Bone marrow (tissue), 2 donors: ENCODE measurements around the gene ETV5.

ENCODE experiments used
- DNase-seq, 2 donors: peaks; one replicate each; lab custom pipeline; 2025; lab: John Stamatoyannopoulos, UW

Gene ETV5

DNA sequence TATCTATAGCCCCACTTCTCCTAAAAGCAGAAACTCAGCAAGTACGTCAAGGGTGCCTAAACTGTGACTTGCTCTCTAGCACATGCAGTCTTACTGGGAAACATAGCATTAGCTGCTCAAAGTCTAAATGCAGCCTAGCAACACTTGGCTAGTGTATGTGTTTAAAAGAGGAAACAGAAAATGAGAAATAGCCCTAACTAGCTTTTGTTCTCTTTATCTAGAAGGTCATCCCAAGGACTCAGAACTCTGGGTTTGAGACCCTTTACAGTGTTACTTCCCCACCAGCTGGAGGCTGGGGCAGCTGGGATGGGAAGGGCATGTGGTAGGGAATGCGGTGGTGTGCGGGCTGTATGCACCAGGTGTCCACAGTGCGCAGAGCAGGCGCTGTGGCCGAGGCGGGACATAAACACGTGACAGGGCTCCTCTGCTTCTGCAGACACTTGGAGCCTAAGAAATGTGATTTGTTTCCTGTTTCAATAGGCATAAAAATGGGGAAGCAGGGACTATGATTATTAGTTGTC lies 13.3 kb downstream of the ETV5 start:
- DNase-seq = no peak

DNA sequence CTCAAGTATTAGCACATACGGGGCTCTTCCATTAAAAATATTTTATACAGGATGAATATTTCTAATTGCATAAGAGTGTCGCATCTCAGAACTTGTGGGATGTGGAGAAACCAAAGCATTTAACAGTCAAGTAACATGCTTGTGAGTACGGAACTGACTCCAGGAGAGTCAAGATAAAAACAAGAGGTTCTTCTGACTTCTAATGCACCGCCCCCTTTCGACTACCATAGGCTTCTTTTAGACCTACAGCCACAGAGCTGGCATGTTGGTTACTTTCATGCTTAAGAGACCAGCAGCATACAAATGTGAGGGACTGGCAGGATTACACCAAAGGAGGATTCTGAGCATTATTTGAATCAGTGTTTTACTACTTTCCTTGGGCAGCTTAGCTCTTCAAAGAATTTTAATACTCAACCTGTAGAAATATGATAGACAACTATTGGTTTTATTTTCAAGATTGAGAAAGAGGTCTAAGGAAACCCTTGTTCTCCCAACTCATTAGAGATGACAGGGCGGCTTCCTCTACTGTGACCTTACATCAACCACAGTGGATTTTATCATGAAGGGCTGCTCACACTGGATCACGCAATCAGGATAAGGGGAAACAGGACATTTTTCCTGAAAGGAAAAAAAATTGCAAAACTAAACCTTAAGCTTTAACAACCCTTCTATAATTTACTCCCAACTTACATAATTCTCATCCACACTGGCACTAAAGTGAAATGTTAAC lies 14.0 kb downstream of the ETV5 start:
- DNase-seq = no peak

DNA sequence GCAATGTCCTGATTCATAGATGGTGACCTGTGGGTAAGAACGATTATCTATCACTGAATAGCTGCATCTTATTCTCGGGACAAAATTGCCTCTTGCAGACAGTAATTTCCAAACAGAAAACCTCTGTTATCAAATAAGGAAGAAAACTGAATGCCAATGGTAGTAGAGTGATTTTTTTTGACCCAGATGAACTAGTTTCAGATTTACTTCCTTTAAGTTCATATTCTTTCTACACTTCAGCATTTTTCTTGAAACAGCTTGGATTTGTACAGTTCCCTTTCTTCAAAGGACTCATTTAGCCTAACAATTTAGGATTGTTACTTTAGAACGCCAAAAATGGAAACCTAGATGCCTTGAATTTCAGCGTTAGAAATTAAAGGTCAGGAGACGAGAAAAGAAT lies 14.6 kb downstream of the ETV5 start:
- DNase-seq = no peak

DNA sequence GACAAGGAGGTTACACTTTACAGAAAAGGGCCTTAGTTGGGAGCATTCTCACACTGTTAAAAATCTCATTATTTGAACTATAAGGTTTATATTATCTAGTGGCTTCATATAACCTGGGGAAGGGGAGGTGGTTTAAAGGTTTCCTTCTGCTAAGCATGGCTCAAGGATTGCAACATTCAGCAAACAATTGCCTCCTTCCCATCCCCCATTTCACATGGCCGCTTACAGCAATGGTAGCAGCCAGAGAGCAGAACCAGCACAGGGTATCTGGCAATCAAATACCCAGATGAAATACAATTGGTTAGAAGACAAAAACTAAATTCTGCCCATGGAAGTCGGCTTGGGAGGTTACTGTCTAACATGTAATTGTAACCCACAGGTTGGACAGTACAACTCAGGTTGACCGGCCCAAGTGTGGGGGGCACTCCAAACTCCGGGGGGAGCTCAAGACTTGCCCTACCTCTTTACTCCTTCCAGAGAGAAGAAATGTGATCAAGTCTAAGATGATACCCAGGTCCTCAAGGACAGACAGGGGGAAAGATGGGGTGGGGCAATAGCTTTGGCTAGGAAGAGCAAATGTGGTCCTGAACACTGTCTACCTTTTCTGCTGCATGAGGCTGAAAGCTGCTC lies 15.5 kb downstream of the ETV5 start:
- no peak for DNase-seq

DNA sequence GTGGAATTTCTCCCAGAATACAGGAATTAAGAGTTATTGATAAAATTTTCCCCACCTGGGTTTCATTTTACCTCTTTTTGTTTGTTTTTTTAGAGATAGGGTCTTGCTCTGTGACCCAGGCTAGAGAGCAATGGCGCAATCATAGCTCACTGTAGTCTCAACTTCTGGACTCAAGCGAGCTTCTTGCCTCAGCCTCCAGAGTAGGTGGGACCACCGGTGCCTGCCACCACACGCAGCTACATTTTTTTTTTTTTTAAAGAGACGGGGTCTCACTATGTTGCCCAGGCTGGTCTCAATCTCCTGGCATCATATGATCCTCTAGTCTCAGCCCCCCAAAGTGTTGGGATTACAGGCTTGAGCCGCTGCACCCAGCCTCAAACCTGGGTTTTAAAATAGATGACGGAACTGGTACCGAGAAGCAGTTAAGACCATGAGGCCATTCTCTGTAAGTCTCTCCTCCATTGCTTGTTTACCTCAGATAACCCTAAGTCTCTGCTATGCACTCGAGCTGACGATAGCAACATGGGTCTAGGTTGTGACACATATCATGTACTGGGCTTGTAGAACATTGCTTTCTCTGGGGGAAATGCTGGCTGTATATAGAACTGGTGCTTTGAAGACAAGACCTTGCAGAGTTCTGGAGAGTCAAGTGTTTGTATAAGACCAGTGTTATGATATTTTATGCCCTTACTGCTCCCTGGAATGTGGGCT lies 16.4 kb downstream of the ETV5 start:
- DNase-seq = no peak

DNA sequence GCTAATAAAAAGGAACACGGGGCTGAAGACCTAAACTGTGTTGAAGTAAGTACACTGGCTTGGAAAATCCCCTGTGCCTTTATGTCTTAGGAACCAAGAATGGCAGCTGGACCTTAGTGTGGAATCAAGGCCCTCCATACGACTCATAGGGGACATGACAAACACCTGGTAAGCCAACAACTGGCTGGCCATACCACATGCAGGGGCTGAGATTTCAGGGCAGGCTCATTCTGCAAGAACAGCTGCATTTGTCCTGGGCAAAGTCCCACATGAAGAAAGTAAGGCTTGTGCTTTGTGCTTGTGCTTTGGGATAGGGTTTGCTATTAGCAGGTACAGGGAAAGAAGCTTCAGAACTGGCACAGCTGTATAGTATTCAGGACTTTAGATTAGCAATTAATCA lies 18.0 kb downstream of the ETV5 start:
- DNase-seq = no peak

DNA sequence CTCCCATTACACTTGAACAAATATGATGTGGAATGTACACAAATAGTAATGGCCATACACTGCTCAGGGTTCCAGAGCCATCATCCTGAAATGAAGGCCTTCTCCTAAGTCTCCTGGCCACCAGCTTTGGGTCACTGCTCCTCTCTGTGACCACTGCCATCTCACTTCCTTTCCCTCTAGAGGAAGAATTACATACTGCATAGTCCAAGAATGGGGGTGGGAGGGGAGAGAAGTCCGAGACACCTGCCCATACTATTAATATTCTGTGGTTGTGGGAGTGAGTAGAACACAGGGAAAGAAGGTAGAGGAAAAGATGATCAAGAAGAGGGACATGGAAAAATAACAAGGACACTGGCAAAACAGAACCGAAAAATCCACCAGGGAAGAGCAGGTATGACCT lies 20.6 kb downstream of the ETV5 start:
- DNase-seq = no peak

DNA sequence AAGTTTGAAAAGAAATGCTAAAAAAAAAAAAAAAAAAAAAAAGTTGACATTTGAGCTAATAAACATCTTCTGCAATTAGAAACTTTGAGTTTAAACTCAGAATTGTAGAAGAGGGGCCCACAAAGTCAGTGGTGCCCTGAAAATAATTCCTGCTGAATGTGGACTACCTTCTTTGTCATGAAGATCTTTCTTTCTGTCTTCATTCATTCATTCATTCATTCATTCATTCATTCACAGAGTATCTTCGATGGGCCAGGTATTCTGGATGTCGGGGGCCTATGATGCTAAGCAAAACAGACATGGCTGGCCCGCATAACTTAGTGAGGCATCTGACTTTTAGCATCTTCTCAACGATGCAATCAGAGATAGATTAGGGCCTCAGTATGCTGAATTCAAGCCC lies 24.6 kb downstream of the ETV5 start:
- DNase-seq = no peak

DNA sequence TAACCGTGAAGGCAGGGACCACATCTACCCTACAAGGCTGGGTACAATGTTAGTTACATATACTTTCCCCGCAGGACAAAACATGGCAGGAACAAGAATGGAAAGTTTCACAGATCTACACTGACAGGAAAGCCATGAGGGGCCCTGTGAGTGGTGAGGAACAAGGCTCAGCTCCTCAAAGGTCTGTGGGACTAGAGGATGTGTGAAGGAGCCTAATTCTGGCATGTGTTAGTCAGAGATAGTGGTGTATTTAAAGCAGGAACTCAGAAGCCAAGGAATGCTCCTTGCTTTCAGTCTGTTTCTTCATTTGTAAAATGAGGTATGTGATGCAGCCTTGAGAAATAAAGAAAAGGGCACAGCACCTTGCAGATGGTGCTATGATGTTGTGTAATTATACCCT lies 25.1 kb downstream of the ETV5 start:
- DNase-seq = no peak

DNA sequence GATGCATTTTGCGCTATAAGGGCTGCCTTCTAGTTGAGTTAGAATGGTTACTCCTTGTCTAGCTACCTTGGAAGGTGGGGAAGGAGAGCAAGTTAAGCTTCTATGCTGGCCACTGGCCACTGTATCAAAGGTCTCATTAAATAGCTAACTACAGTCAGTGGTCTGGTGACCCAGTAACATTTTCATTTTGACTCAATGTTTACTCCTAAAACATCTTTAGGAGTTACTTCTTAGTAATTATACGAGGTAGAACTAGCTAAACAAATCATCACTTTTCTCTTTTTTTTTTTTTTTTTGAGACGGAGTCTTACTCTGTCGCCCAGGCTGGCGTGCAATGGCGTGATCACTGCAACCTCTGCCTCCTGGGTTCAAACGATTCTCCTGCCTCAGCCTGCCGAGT lies 26.7 kb downstream of the ETV5 start:
- no peak for DNase-seq

DNA sequence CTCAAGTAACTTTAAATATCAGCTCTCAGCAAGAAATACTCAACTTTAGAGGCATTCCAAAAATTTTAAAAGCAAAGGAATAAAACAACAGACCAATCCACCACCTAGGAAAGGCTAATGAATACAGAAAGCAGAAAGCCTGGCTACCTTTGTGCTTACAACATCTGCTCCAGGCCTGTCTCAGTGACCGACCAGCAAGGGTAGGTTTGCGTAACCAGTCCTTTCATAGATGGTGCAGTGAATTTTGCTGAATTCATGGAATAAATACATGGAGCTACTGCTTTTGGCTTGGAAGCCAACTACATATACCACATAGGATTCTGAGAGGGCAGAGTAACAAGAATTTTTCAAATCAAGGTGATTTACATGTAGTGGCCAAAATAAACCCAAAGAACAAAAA lies 27.2 kb downstream of the ETV5 start:
- DNase-seq = no peak

DNA sequence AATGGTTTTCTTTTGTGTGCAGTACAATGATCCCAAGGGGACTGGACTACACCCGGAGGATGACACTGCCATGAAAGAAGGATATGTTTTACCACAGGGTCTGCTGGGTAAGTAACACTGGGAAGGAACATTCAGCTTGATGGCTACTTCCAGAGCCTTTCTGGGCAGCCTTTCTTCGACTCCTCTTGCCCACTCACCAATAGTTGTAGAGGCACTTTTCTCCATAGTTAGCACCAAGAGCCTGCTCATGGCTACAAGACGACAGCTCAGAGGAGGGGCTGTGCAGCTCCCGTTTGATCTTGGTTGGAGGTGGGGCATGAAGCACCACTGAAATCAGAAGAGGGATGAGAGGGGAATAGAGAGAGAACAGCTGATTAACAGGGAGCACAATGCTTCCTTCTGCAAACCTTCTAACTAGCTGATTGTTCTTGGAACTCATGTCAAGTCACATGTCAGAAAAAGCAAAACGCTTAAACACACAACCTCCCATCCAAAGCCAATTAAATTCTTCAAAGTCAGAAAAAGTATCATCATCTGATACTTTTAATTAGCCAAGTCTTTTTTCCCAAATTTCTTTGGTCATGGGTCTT lies 27.9 kb downstream of the ETV5 start:
- DNase-seq = no peak

DNA sequence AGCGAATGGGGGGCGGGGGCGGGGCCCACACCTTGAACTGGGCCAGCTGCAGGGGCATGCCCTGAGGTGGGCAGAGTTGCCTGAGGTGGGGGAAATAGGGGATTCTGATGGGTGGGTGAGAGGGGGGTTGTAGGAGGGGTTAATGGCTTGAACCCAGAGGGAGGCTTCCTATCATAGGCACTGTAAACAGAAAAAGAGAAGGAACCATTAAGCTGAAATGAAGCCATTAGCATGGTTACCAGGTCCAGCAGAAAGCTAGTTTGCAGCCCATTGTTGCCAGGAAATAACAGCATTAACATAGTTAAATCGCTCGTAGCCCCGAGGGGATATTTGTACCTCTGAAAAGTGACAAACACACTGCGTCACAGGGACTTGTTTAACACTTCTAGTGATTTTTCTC lies 29.0 kb downstream of the ETV5 start:
- DNase-seq = no peak

DNA sequence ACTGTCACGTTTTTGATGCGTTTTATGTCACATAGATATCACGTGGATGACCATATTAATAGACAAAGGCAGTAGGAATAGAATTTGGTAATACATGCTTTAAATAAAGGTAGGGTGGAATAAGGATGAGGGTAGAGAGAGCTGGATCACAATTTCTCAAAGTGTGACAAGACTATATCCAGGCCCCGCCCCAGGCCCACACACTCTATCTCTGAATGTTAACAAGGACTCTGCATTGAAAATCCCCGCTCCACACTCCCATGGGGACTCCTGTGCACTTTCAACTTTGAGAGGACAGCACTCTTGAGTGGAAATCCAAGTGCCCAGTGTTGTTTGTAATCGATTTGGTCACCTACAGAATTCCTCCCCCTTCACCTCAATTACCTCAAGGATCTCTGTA lies 31.4 kb downstream of the ETV5 start:
- DNase-seq = no peak

DNA sequence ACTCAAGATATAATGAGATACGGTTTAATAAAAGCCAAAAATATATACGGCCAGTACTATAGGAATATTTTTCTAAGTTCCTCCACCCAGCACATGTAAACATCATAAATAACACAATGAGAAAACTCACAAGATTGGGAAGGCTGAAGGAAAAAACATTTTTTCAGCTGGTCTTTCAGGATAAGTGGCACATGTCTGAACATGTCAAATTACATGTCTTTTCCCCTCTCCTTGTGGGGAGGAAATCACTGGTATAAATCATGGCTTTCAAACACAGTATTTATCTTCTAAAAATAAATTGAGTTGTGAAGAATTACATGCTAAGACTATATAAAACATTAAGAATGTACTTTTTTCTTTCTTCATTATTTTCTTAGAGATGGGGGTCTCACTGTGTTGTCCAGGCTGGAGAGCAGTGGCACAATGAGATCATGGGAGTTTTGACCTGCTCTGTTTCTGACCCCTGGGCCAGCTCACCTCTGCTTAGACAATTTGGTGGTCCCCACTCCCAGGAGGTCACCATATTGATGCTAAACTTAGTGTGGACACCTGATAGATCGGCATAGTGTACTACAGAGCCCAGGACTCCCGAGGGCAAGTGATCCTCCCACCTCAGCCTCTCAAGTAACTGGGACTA lies 32.8 kb downstream of the ETV5 start:
- DNase-seq = no peak

DNA sequence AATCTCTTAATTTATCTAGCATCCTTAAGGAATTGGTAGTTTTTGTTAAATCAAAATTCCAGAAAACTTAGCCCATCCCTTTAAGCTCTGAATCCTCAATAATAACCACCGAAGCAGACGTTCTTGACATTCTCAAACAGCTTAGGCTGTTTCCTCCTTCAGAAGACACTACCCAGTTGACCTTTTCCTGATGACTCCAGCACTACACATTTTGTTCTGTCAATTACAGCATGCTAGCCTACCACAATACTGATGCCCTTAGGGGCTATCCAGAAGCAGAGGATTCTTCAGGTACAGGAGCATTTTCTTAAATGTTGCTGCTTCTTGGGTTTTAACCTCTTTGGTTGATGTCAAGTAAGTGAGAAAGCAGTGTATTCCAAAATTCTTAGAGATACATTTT lies 33.4 kb downstream of the ETV5 start:
- no peak for DNase-seq

DNA sequence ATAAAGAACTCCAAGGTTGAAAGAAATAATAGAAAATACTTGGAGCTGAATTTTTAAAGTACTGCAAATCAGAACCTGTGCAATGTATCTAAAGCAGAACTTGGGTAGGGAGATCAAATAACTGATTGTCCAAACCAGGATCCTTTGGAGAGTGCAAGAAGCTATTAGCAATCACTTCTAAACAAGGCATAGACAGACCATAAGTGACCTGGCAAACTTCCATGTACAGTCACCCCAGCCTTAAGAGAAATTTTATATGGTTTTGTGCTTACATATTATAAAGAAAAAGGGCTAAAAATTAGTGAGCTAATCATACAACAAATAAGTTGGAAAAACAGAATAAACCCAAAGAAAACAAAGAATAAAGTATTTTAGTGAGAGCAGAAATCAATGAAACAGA lies 35.2 kb downstream of the ETV5 start:
- DNase-seq = no peak

DNA sequence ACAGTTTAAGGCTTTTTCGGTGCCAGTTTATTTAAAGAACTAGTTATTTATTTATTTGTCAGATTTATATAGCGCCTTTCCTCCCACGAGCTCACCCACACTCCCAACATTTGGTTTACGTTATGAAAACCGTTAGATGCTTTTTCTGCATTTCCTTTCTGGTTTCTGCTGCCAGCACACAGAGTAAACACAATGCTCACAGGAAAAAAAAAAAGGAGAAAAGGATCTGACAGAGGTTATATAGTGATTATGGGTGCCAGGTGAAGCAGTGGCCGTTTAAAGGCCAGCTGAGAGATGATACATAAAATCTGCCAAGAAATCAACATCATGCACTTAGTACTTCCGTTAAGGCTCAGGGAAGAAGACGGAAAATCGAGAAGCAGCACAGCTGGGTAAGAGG lies 37.9 kb downstream of the ETV5 start:
- DNase-seq = no peak

DNA sequence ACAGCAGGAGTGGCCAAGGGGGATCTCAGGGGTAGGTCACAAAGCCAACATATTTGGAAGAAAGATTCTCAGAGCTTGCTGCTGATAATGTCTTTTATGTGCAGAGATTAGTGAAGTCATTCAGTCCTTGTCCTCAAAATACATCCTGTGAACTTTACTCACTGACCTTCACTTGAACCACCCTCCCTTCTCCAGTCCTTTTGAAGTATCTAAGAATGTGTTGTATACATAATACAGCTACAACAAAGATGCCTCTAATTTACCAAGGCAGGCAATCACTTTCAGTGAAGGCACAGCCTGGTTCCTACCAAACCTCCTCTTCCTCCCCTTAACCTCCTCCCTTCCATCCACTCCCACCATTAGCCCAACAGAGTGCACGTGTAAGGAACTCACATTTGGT lies 38.3 kb downstream of the ETV5 start:
- no peak for DNase-seq

DNA sequence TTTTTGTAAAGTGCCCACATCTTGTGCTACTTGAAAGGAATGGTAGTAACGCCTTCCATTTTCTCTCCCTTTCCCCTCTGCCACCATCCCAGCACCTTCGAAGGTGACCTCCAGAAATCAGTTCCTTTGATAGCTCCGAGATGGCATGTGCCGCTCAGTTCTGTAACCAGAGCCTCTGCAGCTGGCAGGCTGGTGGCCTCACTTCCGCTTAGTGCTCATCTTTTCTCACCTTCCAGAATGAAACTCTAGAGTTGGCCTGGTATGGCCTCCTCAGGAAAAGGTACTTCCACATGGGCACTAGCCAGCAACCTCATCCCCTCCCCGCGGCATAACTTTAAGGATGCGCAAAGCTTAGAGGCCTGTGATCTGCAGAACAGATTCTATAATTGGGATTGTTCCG lies 38.8 kb downstream of the ETV5 start:
- no peak for DNase-seq

DNA sequence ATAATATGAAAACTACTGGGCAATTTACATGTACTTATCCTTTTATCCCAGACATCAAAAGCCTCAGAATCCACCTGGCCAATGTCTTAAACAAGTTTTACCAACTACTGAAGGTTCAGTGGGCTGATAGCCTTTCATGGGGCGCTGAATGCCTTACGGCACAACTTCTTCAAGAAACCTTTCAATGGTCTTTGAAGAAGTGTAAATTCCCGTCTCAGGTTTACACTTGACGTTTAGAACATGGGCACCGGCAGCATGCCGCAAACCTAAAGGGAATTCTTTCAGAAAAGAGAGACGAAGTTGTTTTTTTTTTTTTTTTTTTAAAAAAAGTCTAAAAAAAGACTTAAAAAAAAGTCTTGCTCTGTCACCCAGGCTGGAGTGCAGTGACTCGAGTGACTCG lies 39.7 kb downstream of the ETV5 start:
- no peak for DNase-seq

DNA sequence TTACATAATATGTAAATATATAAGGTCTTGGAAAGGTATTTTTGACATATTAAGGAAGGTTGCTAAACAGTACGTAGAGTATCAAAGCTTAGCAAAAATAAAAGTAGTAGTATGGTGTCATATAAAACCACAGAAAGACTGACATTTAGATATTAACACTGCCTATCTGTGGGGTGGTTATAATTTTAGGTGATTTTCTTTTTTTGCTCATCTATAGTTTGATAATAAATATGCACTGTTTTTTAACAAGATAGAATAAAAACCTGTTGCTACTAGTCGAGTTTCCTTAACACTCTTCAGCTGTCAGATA lies 40.7 kb downstream of the ETV5 start:
- no peak for DNase-seq
